Measurements from ENCODE around the gene EIF3A.
"Not testable (repeated sequence)": the region's sequence is repeated elsewhere in the genome, so short reads cannot be mapped to it uniquely, and the experiment has no call there.

GRCh38 chr10:119107771-119108170 lies 27.2 kb upstream of the EIF3A start:
- not testable (repeated sequence) for TF ChIP-seq CTCF, POLR2A, POLR2AphosphoS5, EP300 (IDR thresholded peaks at IDR 0.05)

Measured in stomach (tissue), 4 donors.